GM21737 (cell line): ENCODE measurements around the gene PRL.

Experiments
- ATAC-seq: cut with Tn5 transposase; IDR thresholded peaks from one replicate; pipeline ENCODE4 v1.9.1; 2021; ENCODE audit warnings: mild to moderate bottlenecking, moderate library complexity; ENCODE audit not compliant: unreplicated experiment

The PRL gene

GRCh38 chr6:22296936-22297335, at the start of gene PRL:
PRL (minus strand) TSS chr6:22297036; CDS start chr6:22296982, 54 bp downstream.
- no peak for ATAC-seq

- ATAC-seq: no peak
Measured at GRCh38 chr6:22343864-22344263, 47.0 kb upstream of the PRL start.

GRCh38 chr6:22334778-22335177, 37.9 kb upstream of the PRL start:
- no peak for ATAC-seq

- ATAC-seq: no peak
Measured at GRCh38 chr6:22333802-22334201, 37.0 kb upstream of the PRL start.

- ATAC-seq: no peak
Measured at GRCh38 chr6:22332711-22333110, 35.9 kb upstream of the PRL start.

- ATAC-seq: no peak
Measured at GRCh38 chr6:22332216-22332615, 35.4 kb upstream of the PRL start.

GRCh38 chr6:22330941-22331340, 34.1 kb upstream of the PRL start:
- no peak for ATAC-seq

GRCh38 chr6:22328474-22328873, 31.6 kb upstream of the PRL start:
- no peak for ATAC-seq

- no peak for ATAC-seq
Measured at GRCh38 chr6:22327881-22328280, 31.0 kb upstream of the PRL start.

GRCh38 chr6:22326500-22326899, 29.7 kb upstream of the PRL start:
- no peak for ATAC-seq

- no peak for ATAC-seq
Measured at GRCh38 chr6:22325481-22325880, 28.6 kb upstream of the PRL start.

GRCh38 chr6:22323848-22324247, 27.0 kb upstream of the PRL start:
- ATAC-seq: no peak

GRCh38 chr6:22322103-22323030, 25.5 kb upstream of the PRL start:
- no peak for ATAC-seq

GRCh38 chr6:22320750-22321149, 23.9 kb upstream of the PRL start:
- no peak for ATAC-seq

GRCh38 chr6:22318404-22318803, 21.6 kb upstream of the PRL start:
- ATAC-seq: no peak

GRCh38 chr6:22313796-22314195, 17.0 kb upstream of the PRL start:
- ATAC-seq: no peak

- no peak for ATAC-seq
Measured at GRCh38 chr6:22308939-22309338, 12.1 kb upstream of the PRL start.

- ATAC-seq: no peak
Measured at GRCh38 chr6:22306741-22307466, 10.1 kb upstream of the PRL start.

GRCh38 chr6:22302838-22303237, 6.0 kb upstream of the PRL start:
- no peak for ATAC-seq

- ATAC-seq: no peak
Measured at GRCh38 chr6:22300273-22300998, 3.6 kb upstream of the PRL start.

- ATAC-seq: no peak
Measured at GRCh38 chr6:22298475-22298890, 1.6 kb upstream of the PRL start.
